IPS DF 19.7 (cell line): ENCODE measurements around the gene PANX2.

ENCODE experiments used
- DNase-seq: peaks from one replicate; pipeline ENCODE4 v3.0.0-alpha.2; 2013; ENCODE audit warnings: low read depth, low spot score

The PANX2 gene

DNA sequence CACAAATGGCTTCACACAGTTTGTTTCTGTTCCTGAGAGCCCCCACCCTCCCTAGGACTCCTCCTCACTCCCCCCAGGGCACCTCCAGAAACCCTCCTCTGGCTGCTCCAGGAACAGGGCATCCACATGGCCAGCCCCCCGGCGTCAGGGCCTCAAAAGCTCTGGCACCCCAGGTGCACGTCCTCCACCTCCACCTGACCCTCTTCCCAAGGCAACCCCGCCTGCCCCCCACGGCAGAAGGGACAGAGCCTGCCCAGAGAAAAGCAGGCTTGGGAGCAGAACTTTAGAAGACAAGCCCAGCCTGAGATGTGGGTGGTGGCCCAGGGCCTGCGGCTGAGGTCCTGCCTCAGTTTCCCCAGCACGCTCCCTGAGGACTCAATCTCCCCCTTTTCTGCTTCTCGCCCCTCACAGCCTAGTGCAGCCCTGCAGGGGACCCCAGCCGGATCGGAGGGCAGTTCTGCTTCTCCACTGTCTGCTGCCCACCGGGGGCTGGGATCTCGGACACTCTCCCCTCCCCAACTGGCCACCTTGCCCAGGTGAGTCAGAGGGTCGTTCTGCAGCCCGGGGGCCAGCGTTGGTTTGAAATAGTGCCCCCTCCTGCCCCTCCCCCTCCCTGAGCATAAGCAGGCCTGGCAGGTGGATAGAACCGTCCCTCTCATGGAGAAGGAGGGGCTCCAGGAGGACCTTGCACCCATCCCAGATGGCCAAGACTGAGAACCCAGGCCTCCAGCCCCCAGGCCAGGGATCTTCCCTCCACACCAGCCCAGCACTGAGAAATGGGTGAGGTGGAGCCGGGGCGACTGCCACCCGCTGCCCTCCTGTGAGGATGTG is 12.8 kb downstream of the PANX2 start:
- DNase-seq: no peak

GRCh38 chr22:50184004-50184901 is 13.7 kb downstream of the PANX2 start:
- no peak for DNase-seq

DNA sequence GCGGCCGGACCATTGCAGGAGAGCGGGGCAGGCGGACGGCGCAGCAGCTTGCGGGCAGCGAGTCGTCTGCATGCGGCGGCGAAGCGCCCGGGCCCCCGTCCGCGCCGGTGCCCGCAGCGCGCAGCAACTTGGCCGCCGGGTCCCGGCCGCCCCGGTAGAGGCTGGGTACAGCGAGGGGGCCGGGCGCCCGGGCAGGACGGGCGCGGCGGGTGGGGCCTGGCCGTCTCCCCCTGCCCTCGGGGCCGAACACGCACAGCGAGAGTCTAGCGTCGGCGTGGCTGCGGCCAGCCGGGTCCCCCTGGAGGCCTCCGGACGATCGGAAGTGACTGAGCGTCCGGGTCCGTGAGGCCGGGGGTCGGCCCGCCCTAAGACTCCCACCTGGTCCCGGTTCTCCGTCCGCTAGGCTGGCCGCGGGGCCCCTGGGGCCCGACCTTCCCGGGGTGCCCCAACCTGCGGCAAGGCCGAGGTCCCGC is 14.4 kb downstream of the PANX2 start:
- DNase-seq: no peak

- DNase-seq: no peak
Observed at GRCh38 chr22:50185375-50186087, 15.0 kb downstream of the PANX2 start, which contains the start of gene TRABD. Gene TRABD (plus strand): TSS chr22:50185913. CDS start chr22:50193061, 7,148 bp downstream.

- DNase-seq: no peak
Observed at GRCh38 chr22:50186181-50186714, 15.7 kb downstream of the PANX2 start.

DNA sequence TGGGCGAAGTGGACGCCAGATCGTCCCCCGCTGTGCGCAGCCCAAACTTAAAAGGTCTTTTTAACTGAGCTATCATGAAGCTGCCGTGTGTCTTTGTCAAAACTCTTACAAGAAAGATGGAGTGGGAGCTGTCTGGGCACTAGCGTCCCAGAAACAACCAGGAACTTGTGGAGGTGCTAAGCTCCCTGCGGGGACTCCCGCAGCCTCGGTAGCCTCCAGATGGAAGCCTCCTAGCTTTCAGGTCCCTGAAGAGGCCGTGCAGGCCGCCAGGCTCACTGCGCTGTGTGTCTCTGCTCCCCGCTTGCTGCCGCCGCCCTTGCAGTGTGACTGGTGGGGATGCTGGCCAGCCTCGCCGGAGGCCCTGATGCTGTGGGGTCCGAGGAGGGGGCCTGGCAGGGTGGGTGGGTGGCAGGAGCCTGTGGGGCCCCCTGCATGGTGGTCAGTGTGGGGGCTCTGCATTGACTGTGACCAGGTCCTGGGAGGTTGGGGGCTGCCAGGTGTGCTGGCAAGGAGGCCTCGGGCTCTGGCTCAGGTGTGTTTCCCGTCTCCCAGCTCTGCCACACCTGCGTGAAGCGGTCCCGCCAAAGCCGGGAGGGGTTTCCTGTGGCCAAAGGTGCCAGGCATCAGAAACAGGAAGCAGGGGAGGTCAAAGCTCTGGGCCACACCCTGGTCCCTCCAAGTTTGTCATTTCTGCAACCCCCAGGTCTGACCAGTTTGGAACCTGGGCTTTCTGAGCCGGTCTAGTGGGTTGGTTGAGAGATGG is 16.4 kb downstream of the PANX2 start:
- DNase-seq: no peak

- DNase-seq: no peak
Observed at GRCh38 chr22:50188356-50188755, 17.8 kb downstream of the PANX2 start.

DNA sequence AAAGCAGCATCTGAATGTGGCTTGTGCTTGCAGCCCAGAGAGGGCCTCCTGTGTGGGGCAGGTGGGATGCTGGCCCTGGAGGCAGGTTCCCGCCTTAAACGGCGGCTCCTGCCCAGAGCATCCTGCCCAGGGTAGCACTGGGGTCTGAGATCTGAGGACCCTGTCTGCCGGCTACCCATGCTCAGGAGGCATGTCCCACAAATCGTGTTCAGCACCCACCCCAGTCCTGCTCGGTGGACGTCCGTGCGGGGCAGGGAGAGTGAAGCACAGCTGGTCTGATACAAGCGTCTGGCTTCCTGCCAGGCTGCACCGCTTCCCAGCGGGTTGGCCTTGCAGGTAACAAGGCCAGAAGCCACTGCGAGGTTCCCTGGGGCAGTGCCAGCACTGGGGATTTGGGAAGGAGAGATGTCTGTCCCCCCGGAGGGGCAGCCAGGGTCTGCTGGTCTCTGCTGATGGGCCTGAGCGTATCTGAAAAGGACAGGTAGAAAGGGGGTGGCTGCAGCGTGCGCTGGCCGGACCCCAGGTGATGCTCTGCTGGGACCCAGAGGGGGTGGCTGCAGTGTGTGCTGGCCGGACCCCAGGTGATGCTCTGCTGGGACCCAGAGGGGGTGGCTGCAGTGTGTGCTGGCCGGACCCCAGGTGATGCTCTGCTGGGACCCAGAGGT is 18.8 kb downstream of the PANX2 start:
- no peak for DNase-seq

DNA sequence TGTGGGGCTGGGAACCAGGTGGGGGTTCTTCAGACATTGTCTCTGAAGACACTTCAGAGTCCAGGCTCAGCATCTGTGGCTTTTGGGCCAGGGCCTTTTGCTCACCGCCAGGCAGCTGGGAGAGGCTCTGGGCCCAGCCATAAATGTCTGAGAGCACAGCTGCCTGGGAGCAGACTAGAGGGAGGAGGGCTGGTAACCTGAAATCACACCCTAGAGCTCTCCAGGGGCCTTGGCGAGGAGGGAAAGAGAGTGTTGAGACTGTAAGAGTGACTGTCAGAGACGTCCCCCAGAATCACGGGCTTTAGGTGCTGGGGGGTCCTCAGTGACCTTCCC is 19.3 kb downstream of the PANX2 start:
- DNase-seq: no peak

DNA sequence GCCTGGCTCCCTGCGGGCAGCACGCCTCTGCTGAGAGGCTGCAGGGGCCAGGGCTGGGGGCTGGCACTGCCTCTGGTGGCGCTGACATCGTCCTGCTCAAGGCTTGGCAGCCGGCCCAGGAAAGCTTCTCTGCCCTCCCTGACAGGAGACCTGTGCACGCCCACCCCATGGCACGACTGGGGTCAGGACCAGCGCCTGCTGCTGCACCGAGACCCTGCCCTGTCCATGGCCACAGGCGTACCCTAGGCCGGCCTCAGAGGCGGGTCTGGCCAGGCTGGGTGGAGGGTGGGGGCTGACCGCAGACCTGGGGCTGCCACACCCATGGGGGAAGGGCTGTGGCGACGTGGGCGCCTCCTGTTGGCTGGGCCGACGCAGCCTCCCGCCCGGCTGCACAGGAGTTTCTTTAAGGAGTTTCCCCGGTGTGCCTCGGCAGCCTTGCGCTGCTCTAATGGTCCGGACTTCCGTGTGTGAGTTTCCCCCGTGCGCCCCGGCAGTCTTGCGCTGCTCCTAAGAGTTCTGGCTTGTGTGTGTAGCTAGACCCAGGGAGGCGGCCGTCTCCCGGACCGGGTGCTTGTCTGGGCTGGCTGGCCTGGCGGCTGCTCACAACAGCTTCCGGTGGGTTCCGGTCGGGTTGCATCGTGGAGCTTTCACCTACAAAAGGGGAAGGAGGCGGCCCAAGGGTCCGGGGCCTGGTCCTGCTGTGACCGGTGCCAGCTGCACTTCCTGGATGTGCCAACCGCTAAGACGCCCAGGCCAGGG is 19.8 kb downstream of the PANX2 start:
- DNase-seq: no peak

- no peak for DNase-seq
Observed at GRCh38 chr22:50190941-50191741, 20.6 kb downstream of the PANX2 start.

DNA sequence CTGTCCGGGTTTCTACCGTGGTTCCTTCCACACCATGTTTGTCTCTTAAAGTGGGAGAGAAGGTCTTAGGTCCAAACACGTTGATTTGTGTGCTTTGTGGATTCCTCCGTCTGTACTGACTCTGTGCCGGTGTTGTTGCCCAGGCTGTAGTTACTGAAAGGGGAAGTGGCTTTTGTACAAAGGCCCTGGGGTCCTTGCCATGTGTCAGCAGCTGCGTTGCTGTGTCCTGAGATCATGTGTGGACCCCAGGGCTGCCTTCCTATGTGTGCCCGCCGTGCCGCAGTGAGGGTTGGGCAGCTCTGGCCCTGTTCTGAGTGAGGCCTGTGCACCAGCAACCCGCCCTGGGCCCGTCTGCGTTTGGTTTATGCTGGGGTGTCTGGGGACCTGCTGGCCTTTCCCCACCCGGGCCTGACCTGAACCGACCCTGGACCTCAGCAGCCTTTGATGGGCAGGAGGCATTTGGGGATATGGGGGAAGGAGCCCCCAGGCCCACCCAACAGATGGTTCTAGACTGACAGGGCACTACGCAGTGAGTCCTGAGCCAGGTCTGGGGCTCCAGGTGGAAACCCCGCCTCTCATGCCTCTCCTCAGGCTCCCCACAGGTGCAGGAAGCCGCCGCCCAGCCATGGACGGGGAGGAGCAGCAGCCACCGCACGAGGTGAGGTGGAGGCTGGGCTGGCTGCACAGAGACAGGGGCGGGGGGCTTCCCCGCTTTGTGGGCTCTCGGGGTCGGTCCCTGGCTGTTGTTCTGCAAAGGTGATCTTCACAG is 22.1 kb downstream of the PANX2 start:
- DNase-seq: no peak

- no peak for DNase-seq
Observed at GRCh38 chr22:50193621-50194020, 23.1 kb downstream of the PANX2 start.

DNA sequence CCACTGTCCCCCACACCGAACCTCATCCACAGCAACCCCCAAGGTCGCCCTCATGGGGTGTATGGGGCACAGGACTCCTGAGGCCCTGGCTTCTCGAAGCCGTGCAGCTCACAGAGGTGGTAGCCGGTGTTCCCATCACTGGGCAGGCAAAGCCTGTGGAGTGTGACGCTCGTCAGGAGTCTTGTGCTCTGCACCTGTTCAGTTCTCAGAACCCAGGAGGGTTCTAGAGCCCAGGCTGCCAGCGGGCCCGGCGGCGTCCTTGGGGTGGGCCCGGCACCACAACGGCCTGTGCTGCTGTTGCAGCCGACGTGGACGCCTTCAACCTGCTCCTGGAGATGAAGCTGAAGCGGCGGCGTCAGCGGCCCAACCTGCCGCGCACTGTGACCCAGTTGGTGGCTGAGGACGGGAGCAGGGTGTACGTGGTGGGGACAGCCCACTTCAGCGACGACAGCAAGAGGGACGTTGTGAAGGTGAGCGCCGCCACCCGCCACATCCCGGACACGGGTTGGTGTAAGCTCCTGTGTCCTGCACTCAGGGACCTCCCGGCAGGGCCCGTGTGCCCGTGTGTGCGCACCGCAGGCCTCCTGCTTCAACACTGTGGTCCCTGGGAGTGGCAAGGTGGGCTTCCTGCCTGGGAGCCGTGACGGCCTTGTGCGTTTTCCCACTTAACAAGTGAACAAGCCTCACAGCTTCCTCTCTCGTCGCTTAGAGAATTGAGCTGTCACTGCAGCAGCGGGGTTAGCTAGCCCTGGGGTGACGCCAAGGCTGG is 23.7 kb downstream of the PANX2 start:
- no peak for DNase-seq

DNA sequence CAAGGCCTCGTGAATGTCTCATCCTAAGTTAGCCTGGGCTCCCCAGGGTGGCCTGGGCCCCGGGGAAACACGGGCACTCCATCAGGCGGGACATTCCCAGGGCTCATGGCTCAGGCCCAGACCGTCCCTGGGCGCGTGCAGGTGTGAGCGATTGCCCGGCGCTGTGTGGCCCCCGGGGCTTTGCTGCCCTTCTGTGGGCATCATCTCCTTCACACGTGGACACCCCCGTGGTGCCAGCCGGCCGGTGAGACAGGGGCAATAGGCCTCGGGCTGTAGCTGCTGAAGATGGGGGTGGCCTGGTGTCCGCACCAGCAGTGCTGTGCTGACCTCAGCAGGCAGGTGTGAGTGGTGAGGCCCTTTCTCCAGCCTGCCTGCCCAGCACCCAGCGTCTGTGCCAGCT is 25.7 kb downstream of the PANX2 start:
- DNase-seq: no peak

DNA sequence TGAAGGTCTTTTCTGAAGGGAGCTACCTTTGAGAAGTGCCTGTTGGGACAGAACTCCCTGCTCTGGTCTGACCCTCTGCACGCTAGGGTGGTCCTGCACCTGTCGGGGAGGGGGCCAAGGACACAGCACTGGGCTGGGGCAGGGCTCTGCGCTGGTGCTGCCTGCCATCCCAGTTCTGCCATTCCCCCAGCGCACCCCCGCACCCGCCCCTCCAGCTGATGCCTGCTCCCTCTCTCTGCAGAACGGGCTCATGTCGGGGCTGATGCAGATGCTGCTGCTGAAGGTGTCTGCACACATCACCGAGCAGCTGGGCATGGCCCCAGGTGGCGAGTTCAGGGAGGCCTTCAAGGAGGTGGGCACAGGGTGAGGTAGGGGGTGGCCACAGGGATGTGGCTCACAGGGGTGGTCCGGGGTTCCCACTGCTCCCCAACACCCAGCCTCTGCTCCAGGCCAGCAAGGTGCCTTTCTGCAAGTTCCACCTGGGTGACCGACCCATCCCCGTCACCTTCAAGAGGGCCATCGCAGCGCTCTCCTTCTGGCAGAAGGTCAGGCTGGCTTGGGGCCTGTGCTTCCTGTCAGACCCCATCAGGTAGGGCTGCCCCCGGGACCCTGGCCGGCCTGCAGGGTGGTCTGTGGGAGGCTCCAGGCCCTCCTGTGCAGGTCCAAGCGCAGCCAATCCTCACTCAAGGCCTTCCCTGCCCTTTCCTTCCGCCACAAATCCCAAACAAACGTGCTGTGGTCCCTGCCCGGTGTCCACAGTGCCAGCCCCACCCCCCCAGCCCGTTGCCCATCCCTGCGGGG is 26.7 kb downstream of the PANX2 start:
- no peak for DNase-seq
